ENCODE results near the gene MYMX. TPM values are rescaled to one million over a fixed set of nuclear protein-coding genes. Genes with fewer than 3 reads are reported as not detected.
A peak's percentile ranks its signal among the peaks of the same experiment; 100 is the strongest.

The MYMX gene
- polyA plus RNA-seq, 3 donors = not detected

DNA sequence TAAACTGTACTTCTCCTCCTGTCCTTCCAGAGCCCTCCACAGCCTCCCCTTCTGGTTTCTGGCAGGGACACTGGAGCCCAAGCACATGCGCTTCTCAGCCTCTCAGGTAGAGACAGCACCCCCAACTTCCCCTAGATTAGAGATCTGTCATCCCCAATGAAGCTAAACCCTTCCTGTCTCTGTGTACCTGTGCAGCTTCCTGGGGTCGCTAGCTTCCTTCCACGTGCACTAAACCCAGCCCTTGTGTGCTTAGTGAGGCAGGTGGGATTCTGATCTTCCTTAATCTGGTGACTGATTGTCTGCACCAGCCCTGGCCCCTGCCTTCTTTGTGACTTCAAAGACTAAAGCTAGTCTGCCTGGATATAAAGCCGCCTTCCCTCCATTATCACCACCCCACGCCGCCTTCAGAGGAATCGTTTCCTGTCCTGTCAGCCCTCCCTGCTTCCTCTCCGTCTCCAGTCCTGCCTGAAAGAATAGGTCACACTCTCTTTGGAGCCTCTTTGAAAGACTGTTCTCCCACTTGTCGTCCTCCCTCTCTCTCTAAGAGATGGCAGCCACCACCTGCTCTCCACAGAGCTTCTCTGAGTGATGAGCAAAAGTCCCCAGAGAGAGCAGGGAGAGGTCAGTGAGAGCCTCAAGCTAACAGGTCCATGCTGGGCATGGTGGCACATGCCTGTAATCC, 30.6 kb upstream of the MYMX start:
- TF ChIP-seq, protein P1, sequence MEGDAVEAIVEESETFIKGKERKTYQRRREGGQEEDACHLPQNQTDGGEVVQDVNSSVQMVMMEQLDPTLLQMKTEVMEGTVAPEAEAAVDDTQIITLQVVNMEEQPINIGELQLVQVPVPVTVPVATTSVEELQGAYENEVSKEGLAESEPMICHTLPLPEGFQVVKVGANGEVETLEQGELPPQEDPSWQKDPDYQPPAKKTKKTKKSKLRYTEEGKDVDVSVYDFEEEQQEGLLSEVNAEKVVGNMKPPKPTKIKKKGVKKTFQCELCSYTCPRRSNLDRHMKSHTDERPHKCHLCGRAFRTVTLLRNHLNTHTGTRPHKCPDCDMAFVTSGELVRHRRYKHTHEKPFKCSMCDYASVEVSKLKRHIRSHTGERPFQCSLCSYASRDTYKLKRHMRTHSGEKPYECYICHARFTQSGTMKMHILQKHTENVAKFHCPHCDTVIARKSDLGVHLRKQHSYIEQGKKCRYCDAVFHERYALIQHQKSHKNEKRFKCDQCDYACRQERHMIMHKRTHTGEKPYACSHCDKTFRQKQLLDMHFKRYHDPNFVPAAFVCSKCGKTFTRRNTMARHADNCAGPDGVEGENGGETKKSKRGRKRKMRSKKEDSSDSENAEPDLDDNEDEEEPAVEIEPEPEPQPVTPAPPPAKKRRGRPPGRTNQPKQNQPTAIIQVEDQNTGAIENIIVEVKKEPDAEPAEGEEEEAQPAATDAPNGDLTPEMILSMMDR (IDR thresholded peaks at IDR 0.05) = no peak
- peak overlapping the region; percentile 59 for H2AFZ ChIP-seq (ENCODE audit: insufficient read depth, low read depth, low read length, poor library complexity, severe bottlenecking)
- H3K79me2 ChIP-seq (ENCODE audit: insufficient read depth, low read length) = no peaks in the 10 kb centered on the region
- peak overlapping the region in 1 of 2 donors; percentile 23 for H3K4me3 Mint-ChIP-seq
- WGBS (ENCODE audit: insufficient coverage) = 39% methylated on average over 5 of the region's 9 CpGs
- no peak overlapping the region for H3K4me3 ChIP-seq (replicated peaks in 1 of 3; ENCODE audit: low read depth in 2 of 3, low read length in 3 of 3)
- H3K36me3 ChIP-seq (replicated peaks in 1 of 2; ENCODE audit: control insufficient read depth in 1 of 2, insufficient read depth in 2 of 2, low read length in 2 of 2) = no peaks in the 10 kb centered on the region
- intact Hi-C loops (cut with micrococcal nuclease) = no loop called here
- H3K36me3 Mint-ChIP-seq = no peaks in the 10 kb centered on the region
- H3K4me1 Mint-ChIP-seq = peaks cover 3% of the 10 kb centered on the region
- H3K27me3 ChIP-seq (ENCODE audit: control insufficient read depth in 2 of 2, insufficient read depth in 2 of 2, low read length in 2 of 2) = no peaks in the 10 kb centered on the region
- no peaks in the 10 kb centered on the region for H3K9me3 Mint-ChIP-seq
- H4K20me1 ChIP-seq (ENCODE audit: insufficient read depth, low read length) = no peaks in the 10 kb centered on the region
- H3K27ac Mint-ChIP-seq = no peak overlapping the region
- H3K4me1 ChIP-seq (ENCODE audit: control insufficient read depth in 1 of 2, insufficient read depth in 2 of 2, low read length in 2 of 2) = no peaks in the 10 kb centered on the region
- no peaks in the 10 kb centered on the region for H3K9me3 ChIP-seq (replicated peaks in 1 of 2; ENCODE audit: control insufficient read depth in 1 of 2, insufficient read depth in 1 of 2, low read length in 2 of 2)
- no peak overlapping the region for H3K4me2 ChIP-seq (replicated peaks; ENCODE audit: extremely low read depth, low read length, poor library complexity, severe bottlenecking)
- no peak overlapping the region for H3K27ac ChIP-seq (ENCODE audit: low read depth in 1 of 2, low read length in 2 of 2)
- no peak for DNase-seq
- peaks cover 2 to 8% (median 3%) of the 10 kb centered on the region in 3 donors for H3K27me3 Mint-ChIP-seq (ENCODE audit: low read depth in 3 of 3)
- H3K9ac ChIP-seq (ENCODE audit: insufficient read depth, low read length, poor library complexity, severe bottlenecking) = peak overlapping the region; percentile 4

DNA sequence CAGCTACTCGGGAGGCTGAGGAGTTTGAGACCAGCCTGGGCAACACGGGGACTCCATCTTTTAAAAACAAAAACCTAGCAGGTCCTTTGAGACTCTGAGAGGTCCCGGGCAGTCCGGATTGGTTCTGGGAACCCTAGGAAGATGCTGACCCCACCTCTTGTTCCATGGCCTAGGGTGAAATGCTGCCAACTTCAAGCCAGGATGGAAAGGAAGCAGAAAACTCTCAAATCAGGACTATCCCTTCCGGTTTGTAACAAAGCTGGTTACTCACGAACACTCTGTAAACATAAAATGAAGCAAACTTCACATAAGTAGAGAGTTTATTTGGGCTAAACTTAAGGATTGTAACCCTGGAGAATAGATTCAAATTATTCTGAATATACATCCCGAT, 30.1 kb upstream of the MYMX start:
- no peaks in the 10 kb centered on the region for H3K36me3 Mint-ChIP-seq
- no peak overlapping the region for H3K4me3 Mint-ChIP-seq
- peak overlapping the region; percentile 59 for H2AFZ ChIP-seq (ENCODE audit: insufficient read depth, low read depth, low read length, poor library complexity, severe bottlenecking)
- no peak overlapping the region for H3K4me3 ChIP-seq (replicated peaks in 1 of 3; ENCODE audit: low read depth in 2 of 3, low read length in 3 of 3)
- H4K20me1 ChIP-seq (ENCODE audit: insufficient read depth, low read length) = no peaks in the 10 kb centered on the region
- no CpG with 5 or more reads among the region's 7 CpGs for WGBS (ENCODE audit: insufficient coverage)
- H3K9me3 ChIP-seq (replicated peaks in 1 of 2; ENCODE audit: control insufficient read depth in 1 of 2, insufficient read depth in 1 of 2, low read length in 2 of 2) = no peaks in the 10 kb centered on the region
- intact Hi-C loops (cut with micrococcal nuclease) = no loop called here
- H3K9me3 Mint-ChIP-seq = no peaks in the 10 kb centered on the region
- no peak for DNase-seq
- no peak overlapping the region for H3K4me2 ChIP-seq (replicated peaks; ENCODE audit: extremely low read depth, low read length, poor library complexity, severe bottlenecking)
- no peaks in the 10 kb centered on the region for H3K4me1 ChIP-seq (ENCODE audit: control insufficient read depth in 1 of 2, insufficient read depth in 2 of 2, low read length in 2 of 2)
- TF ChIP-seq, protein P1 (IDR thresholded peaks at IDR 0.05) = no peak
- no peak overlapping the region for H3K27ac ChIP-seq (ENCODE audit: low read depth in 1 of 2, low read length in 2 of 2)
- H3K27me3 Mint-ChIP-seq (ENCODE audit: low read depth in 3 of 3) = peaks cover 2 to 8% (median 3%) of the 10 kb centered on the region in 3 donors
- no peak overlapping the region for H3K27ac Mint-ChIP-seq
- H3K9ac ChIP-seq (ENCODE audit: insufficient read depth, low read length, poor library complexity, severe bottlenecking) = no peak overlapping the region
- H3K27me3 ChIP-seq (ENCODE audit: control insufficient read depth in 2 of 2, insufficient read depth in 2 of 2, low read length in 2 of 2) = no peaks in the 10 kb centered on the region
- H3K79me2 ChIP-seq (ENCODE audit: insufficient read depth, low read length) = no peaks in the 10 kb centered on the region
- no peaks in the 10 kb centered on the region for H3K36me3 ChIP-seq (replicated peaks in 1 of 2; ENCODE audit: control insufficient read depth in 1 of 2, insufficient read depth in 2 of 2, low read length in 2 of 2)
- H3K4me1 Mint-ChIP-seq = peaks cover 3% of the 10 kb centered on the region
